BJ (cell line): Measurements from ENCODE around the gene ARHGAP8. TPM values are rescaled to one million over a fixed set of nuclear protein-coding genes. Genes with fewer than 3 reads are reported as not detected.

ENCODE experiments used
- CTCF ChIA-PET: fragments of 350-600 bp; formaldehyde crosslinking; extraction: SDS; loops from one replicate; lab custom pipeline; 2021; ENCODE audit warnings: antibody characterized with exemption, inconsistent platforms; lab: Yijun Ruan, JAX
- POLR2A ChIA-PET: fragments of 300-600 bp; sonication (Branson Sonifier 250); formaldehyde crosslinking; extraction: SDS; loops from one replicate; lab custom pipeline; 2021; ENCODE audit warnings: antibody characterized with exemption; lab: Charles Lee
- DNase-seq: peaks from one replicate; pipeline ENCODE4 v3.0.0-alpha.2; 2011; ENCODE audit warnings: low read depth
- H3K27me3 ChIP-seq: 2 replicates; pipeline ENCODE4 v1.6.0; 2011; ENCODE audit warnings: low read length; ENCODE audit not compliant: control insufficient read depth, insufficient read depth
- H3K36me3 ChIP-seq: 2 replicates; pipeline ENCODE4 v1.5.1; 2011; ENCODE audit warnings: low read length; ENCODE audit not compliant: control insufficient read depth, insufficient read depth
- H3K4me3 ChIP-seq: 2 replicates; pipeline ENCODE4 v1.5.1; 2011; ENCODE audit warnings: low read depth, mild to moderate bottlenecking, control low read depth, low read length
- CTCF ChIP-seq: IDR thresholded peaks from 2 replicates; pipeline ENCODE4 v1.5.1; 2011; ENCODE audit warnings: low read depth, mild to moderate bottlenecking, control low read depth, inconsistent platforms, low read length, moderate library complexity; ENCODE audit not compliant: insufficient read depth
- polyA plus RNA-seq: library from polyadenylated mRNA; depleted of rRNA; stranded (reverse); fragments of >200 nt; gene quantifications from 2 replicates; pipeline ENCODE4 v1.2.3, GENCODE V29; 2011

ARHGAP8 gene
- polyA plus RNA-seq, 1 experiment, result 0.39 TPM

- TF ChIP-seq CTCF, result no peak
- no peak overlapping the region for H3K4me3 ChIP-seq
- ChIA-PET POLR2A (no interaction called here), CTCF (no interaction called here)
- H3K27me3 ChIP-seq, result peaks cover 3% of the 10 kb centered on the region
- no peaks in the 10 kb centered on the region for H3K36me3 ChIP-seq
- DNase-seq, result no peak
Measured at GRCh38 chr22:44759430-44760310, 7.3 kb downstream of the ARHGAP8 start.

- ChIA-PET POLR2A (no interaction called here), CTCF (no interaction called here)
- Histone ChIP-seq H3K36me3 (no peaks in the 10 kb centered on the region), H3K27me3 (peaks cover under 1% of the 10 kb centered on the region; the same call in 1 of the 2 replicates), H3K4me3 (no peak overlapping the region)
- TF ChIP-seq CTCF, result no peak
- no peak for DNase-seq
Measured at GRCh38 chr22:44760476-44760875, 8.1 kb downstream of the ARHGAP8 start.

GRCh38 chr22:44761025-44761424, 8.7 kb downstream of the ARHGAP8 start:
- Histone ChIP-seq H3K36me3 (no peaks in the 10 kb centered on the region), H3K4me3 (no peak overlapping the region), H3K27me3 (peaks cover 2% of the 10 kb centered on the region; the same call in 1 of the 2 replicates)
- no peak for TF ChIP-seq CTCF
- ChIA-PET POLR2A (no interaction called here), CTCF (no interaction called here)
- no peak for DNase-seq

- CTCF ChIA-PET, result no interaction called here
- Histone ChIP-seq H3K36me3 (no peaks in the 10 kb centered on the region), H3K4me3 (no peak overlapping the region), H3K27me3 (peaks cover 5% of the 10 kb centered on the region)
- TF ChIP-seq CTCF, result no peak
- no peak for DNase-seq
- POLR2A ChIA-PET, result no interaction called here
Measured at GRCh38 chr22:44764373-44764772, 12.0 kb downstream of the ARHGAP8 start.

GRCh38 chr22:44764974-44765373, 12.6 kb downstream of the ARHGAP8 start:
- Histone ChIP-seq H3K27me3 (peaks cover 5% of the 10 kb centered on the region), H3K4me3 (no peak overlapping the region), H3K36me3 (no peaks in the 10 kb centered on the region)
- DNase-seq, result no peak
- no peak for TF ChIP-seq CTCF
- ChIA-PET POLR2A (no interaction called here), CTCF (no interaction called here)
